HEK293T (cell line): ENCODE data around the gene NDUFS6.

Experiments
- CTCF ChIA-PET: fragments of 350-600 bp; formaldehyde crosslinking; extraction: SDS; loops from one replicate; lab custom pipeline; 2021; ENCODE audit warnings: antibody characterized with exemption, inconsistent platforms; lab: Yijun Ruan, JAX
- POLR2A ChIA-PET: fragments of 350-600 bp; formaldehyde crosslinking; extraction: SDS; loops from one replicate; lab custom pipeline; 2020; ENCODE audit warnings: antibody characterized with exemption, inconsistent platforms; lab: Yijun Ruan, JAX
- DNase-seq: peaks from one replicate; pipeline ENCODE4 v3.0.0; 2012; ENCODE audit warnings: mixed read lengths; ENCODE audit errors: extremely low spot score
- ARNT ChIP-seq: fragments of 450-650 bp; IDR thresholded peaks from 2 replicates; pipeline ENCODE4 v1.6.1; 2017; ENCODE audit warnings: mild to moderate bottlenecking
- CTBP1 ChIP-seq: fragments of 450-650 bp; IDR thresholded peaks from 2 replicates; pipeline ENCODE4 v1.6.1; 2016; ENCODE audit warnings: borderline replicate concordance
- ELF4 ChIP-seq: fragments of 450-650 bp; IDR thresholded peaks from 2 replicates; pipeline ENCODE4 v1.6.1; 2017; ENCODE audit warnings: antibody characterized with exemption
- FOXA1 ChIP-seq: fragments of 450-650 bp; IDR thresholded peaks from 2 replicates; pipeline ENCODE4 v1.6.1; 2016; ENCODE audit warnings: mild to moderate bottlenecking
- FOXK2 ChIP-seq: fragments of 450-650 bp; IDR thresholded peaks from 2 replicates; pipeline ENCODE4 v1.6.1; 2016; ENCODE audit warnings: mild to moderate bottlenecking
- FOXM1 ChIP-seq: fragments of 450-650 bp; IDR thresholded peaks from 2 replicates; pipeline ENCODE4 v1.6.1; 2017; ENCODE audit warnings: mild to moderate bottlenecking, borderline replicate concordance
- HDGF ChIP-seq: fragments of 450-650 bp; IDR thresholded peaks from 2 replicates; pipeline ENCODE4 v1.6.1; 2017; ENCODE audit warnings: antibody characterized with exemption, borderline replicate concordance
- L3MBTL2 ChIP-seq: fragments of 450-650 bp; conservative IDR thresholded peaks from 2 replicates; pipeline ENCODE4 v1.6.1; 2016; ENCODE audit warnings: mild to moderate bottlenecking
- LEF1 ChIP-seq: fragments of 450-650 bp; IDR thresholded peaks from 2 replicates; pipeline ENCODE4 v1.6.1; 2017; ENCODE audit warnings: mild to moderate bottlenecking, borderline replicate concordance
- NFRKB ChIP-seq: fragments of 450-650 bp; IDR thresholded peaks from 2 replicates; pipeline ENCODE4 v1.6.1; 2016; ENCODE audit warnings: mild to moderate bottlenecking, moderate library complexity
- SP1 ChIP-seq: fragments of 450-650 bp; IDR thresholded peaks from 2 replicates; pipeline ENCODE4 v1.6.1; 2017
- SUZ12 ChIP-seq: fragments of 450-650 bp; IDR thresholded peaks from 2 replicates; pipeline ENCODE4 v1.6.1; 2016; ENCODE audit warnings: mild to moderate bottlenecking
- TARDBP ChIP-seq: fragments of 450-650 bp; IDR thresholded peaks from 2 replicates; pipeline ENCODE4 v1.6.1; 2016
- ZNF384 ChIP-seq: fragments of 450-650 bp; IDR thresholded peaks from 2 replicates; pipeline ENCODE4 v1.6.1; 2016
- TF ChIP-seq, protein P1 (sequence below): fragments of 450-650 bp; IDR thresholded peaks from 2 replicates; pipeline ENCODE4 v1.6.1; 2016

The NDUFS6 gene

DNA sequence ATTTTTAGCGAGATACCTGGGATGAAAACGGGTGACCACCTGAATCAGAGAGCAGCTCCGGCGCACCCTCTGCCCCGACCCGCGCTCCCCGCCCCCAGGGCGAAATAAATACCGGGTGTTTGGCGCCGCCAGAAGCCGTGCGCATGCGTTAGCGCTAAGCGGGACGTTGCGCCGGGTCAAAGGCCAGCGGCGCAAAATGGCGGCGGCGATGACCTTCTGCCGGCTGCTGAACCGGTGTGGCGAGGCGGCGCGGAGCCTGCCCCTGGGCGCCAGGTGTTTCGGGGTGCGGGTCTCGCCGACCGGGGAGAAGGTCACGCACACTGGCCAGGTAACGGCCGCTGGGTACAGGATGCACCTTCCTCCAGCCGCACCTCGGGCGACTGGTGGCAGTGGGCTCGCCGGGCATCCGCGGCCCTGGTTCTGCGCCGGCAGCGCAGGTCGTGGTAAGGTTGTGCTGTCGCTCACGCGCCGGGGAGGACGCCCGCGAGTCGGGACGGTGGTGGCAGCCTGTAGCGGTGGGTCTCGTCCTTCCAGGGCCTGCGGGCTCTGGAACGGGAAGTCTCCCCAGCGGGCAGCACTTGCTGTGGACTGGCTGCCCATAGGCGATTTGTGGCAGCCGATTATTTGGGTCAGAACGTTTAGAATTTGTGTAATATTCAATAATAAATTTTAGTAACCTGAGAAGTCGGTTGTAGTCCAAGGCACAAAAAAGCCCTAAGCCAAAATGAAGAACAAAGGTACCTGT, at the start of gene NDUFS6:
Gene NDUFS6, plus strand, starts transcription at position 186 of the 745 bp plus-strand sequence. Its CDS starts 11 bp downstream, at position 197.
- TF ChIP-seq HDGF (no peak), TARDBP (no peak), SP1 (no peak), FOXK2 (no peak), L3MBTL2 (no peak; the same call in 1 of the 2 replicates), NFRKB (no peak), SUZ12 (no peak)
- TF ChIP-seq, protein P1, sequence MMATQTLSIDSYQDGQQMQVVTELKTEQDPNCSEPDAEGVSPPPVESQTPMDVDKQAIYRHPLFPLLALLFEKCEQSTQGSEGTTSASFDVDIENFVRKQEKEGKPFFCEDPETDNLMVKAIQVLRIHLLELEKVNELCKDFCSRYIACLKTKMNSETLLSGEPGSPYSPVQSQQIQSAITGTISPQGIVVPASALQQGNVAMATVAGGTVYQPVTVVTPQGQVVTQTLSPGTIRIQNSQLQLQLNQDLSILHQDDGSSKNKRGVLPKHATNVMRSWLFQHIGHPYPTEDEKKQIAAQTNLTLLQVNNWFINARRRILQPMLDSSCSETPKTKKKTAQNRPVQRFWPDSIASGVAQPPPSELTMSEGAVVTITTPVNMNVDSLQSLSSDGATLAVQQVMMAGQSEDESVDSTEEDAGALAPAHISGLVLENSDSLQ, result no peak; the same call in 1 of the 2 replicates
- ChIA-PET POLR2A (interaction anchor here (0.6 to 1.9 kb wide), 16 partner anchors 11 to 278 kb away, joined by 3 to 8 read pairs (median 3); partner anchors contain the start of gene LPCAT1), CTCF (no interaction called here)
- DNase-seq, result peak; percentile 69

DNA sequence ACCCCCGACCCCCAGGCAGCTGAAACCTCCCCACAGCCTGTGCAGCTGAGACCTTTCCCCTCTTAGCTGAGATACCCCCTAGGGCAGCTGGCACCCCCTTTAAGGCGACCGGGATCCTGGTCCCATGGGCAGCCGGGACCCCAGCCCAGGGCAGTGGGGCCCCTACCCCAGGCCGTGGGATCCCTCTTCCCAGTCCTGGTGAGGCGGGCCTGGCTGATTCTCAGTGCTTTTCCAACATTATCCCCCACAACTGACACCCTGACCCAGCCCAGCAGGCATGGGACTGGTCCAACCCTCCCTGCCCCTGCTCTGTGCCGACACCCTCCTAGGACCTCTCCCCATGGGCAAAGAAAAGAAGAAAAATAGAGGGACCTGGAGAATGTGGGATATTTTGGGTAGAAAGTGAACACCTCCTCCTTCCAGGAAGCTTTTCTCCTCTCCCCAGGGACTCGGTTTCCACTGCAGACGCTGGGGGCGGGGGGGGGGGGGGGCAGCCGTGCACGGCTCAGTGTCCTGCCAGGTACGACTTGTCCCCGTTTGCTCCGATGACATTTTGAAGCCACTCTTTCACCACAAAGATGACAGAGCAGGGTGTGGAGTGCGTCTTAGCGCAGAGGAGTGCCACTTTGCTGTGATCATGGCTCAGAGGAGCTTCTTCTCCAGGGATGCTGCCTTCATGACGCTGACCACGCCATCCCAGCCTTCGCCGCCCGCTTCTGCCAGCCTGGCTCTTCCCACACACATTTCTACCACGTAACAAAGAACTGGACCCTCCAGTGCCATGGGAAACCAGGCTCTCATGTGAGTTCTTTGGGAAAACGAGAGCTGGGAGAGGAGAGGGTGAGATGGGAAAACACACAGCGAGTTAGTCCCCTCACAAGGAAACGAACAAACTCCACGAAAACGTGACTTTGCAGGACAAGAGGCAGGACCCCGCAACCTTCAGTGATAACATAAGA, 49.1 kb upstream of the NDUFS6 start:
- CTCF ChIA-PET, result no interaction called here
- TF ChIP-seq TARDBP, result no peak
- no peak for TF ChIP-seq LEF1
- TF ChIP-seq ZNF384, result no peak
- POLR2A ChIA-PET, result no interaction called here
- no peak for DNase-seq

DNA sequence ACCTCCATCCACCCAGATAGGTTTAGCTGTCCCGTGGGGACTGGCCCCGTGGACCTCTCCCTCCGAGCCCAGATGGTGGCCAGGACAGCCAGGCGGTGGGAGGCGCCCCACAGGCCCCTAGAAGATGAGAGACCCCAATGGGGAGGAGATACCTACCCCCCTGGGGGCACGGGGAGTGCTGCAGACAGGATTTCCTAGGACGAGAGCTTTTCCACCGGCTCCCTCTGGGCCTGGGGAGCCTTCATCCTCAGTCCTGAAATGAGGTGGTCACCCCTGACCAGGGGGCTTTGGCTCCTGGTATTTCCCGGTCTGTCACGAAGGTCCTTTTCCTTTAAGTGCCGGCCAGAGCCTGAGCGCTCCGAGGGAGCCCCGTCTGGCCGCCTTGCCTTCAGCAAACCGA, 48.3 kb upstream of the NDUFS6 start:
- POLR2A ChIA-PET, result no interaction called here
- CTCF ChIA-PET, result interaction anchor here (1.0 kb wide), 1 partner anchor 11 kb away, joined by 3 read pairs; no protein-coding TSS in a partner anchor
- no peak for DNase-seq
- no peak for TF ChIP-seq HDGF
- no peak for TF ChIP-seq ARNT
- TF ChIP-seq ELF4, result no peak
- TF ChIP-seq L3MBTL2, result no peak
- no peak for TF ChIP-seq LEF1
- no peak for TF ChIP-seq SUZ12
- no peak for TF ChIP-seq TARDBP
- TF ChIP-seq FOXK2, result no peak
- TF ChIP-seq, protein P1, result no peak
- TF ChIP-seq FOXA1, result no peak
- TF ChIP-seq ZNF384, result no peak
- no peak for TF ChIP-seq FOXM1
- no peak for TF ChIP-seq NFRKB
- no peak for TF ChIP-seq SP1

DNA sequence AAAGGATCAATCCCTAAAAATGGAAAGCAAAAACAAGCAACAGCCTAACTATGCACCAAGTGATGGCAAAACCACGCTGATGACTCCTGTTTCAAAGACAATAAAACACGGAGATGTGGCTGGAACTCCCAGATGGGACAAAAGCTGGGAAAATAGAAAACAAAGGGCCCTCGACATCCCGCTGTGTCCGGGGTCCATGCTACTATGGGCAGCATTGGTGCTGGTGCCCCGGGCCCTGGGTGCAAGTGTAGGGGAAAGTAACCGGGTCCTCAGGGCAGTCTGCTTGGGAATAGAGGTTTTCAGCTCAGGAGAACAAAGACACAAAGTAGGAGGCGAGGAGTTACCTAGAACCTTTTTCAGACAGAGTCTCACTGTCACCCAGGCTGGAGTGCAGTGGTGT, 47.7 kb upstream of the NDUFS6 start:
- POLR2A ChIA-PET, result no interaction called here
- TF ChIP-seq FOXM1, result no peak
- DNase-seq, result no peak
- CTCF ChIA-PET, result interaction anchor here (0.7 to 1.0 kb wide), 2 partner anchors 10 to 15 kb away, joined by 3 read pairs; no protein-coding TSS in a partner anchor

DNA sequence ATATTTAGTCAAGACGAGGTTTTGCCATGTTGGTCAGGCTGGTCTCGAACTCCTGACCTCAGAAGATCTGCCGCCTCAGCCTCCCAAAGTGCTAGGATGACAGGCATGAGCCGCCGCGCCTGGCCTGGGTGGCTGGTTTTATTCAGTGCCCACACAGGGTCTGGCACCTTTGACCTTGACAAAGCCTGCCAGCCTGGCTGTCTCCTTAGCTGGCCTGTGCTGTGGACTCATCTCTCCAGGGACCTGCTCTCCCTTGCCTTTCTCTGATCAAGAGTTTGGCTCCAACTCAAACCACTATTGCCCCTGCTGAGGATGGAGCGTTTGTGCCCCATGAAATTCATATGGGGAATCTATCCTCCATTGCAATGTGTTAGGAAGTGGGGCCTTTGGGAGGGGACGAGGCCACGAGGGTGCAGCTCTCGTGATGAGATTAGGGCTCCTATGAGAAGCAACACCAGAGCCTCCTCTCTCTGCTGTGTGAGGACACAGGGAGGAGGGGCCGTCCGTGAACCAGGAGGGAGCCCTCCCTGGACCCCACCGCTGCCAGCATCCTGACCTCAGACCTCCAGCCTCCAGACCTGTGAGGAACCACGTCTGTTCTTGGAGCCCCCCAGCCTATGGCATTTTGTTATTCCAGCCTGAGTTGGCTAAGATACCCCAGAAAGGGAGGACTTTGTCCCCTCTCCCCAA, 46.5 kb upstream of the NDUFS6 start:
- ChIA-PET POLR2A (no interaction called here), CTCF (no interaction called here)
- TF ChIP-seq ARNT (no peak), SUZ12 (no peak), NFRKB (no peak)
- no peak for DNase-seq

DNA sequence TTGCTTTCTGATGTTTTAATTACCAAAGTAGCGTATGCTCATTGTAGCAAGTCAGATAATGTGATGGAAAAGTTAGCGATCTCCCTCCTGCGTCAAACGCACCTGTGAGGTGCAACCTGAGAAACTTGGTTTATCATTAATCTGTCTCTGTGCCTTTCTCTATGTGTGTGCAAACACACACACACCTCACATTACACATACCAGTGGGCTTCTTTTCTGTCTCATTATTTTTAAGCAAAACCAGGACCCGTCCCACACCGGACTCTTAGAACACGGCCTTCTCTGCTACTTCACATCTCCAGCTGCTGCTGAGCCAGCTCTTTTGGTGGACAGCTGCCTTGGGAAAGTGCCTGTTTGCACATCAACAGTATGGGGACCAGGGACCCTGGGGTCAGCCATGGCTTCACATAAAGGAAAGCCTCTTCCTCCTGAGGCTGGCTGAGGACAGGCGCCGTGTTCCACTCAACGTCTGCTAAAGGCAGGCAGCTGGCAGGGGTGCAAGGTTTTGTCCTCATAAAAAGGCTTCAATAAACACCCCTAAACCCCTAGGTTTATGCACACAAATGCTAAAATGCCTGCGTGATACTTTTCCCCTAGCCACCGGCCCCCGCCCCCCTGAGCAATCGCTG, 45.8 kb upstream of the NDUFS6 start:
- ChIA-PET POLR2A (no interaction called here), CTCF (no interaction called here)
- DNase-seq, result no peak
- TF ChIP-seq FOXA1, result no peak
- TF ChIP-seq, protein P1, result no peak
- no peak for TF ChIP-seq ELF4
- TF ChIP-seq HDGF, result no peak
- no peak for TF ChIP-seq ARNT
- TF ChIP-seq CTBP1, result no peak
- TF ChIP-seq NFRKB, result no peak
- no peak for TF ChIP-seq FOXK2
- TF ChIP-seq L3MBTL2, result no peak
- no peak for TF ChIP-seq FOXM1
- TF ChIP-seq TARDBP, result no peak
- TF ChIP-seq ZNF384, result no peak
